ENCODE data around the gene AP5B1. TPM values are rescaled to one million over a fixed set of nuclear protein-coding genes. Genes with fewer than 3 reads are reported as not detected.
A peak's percentile ranks its signal among the peaks of the same experiment; 100 is the strongest.

The AP5B1 gene, protein sequence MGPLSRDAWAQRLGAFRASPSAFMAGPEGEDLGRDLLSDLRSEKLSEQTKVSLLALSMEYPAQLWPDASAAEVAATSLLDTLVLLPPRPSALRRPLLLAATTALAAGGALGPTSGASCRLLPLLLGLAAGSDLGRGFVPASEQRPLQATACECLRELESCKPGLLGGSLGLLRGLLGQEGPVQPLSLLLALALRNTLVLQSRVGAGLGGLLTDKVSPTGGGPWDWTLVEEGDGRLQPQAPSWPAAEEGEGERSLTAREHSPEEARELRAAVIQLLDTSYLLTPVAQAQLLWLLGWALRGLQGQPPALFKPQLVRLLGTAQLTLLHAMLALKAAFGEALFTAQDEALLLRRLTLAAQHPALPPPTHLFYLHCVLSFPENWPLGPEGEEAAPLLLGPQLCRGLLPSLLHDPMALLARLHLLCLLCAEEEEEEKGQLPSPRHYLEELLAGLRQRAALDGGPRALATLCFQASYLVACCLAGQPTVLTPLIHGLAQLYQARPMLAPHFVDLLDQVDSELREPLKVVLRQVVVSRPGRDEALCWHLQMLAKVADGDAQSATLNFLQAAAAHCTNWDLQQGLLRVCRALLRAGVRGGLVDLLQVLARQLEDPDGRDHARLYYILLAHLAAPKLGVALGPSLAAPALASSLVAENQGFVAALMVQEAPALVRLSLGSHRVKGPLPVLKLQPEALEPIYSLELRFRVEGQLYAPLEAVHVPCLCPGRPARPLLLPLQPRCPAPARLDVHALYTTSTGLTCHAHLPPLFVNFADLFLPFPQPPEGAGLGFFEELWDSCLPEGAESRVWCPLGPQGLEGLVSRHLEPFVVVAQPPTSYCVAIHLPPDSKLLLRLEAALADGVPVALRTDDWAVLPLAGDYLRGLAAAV
- total RNA-seq: 10 to 100 TPM in 1 of 2 donors, 1 to 10 TPM in 1; 8.6 to 35.5 TPM
- 10 to 100 TPM; 13.0 to 35.1 TPM for polyA plus RNA-seq
- long read RNA-seq, donor 1: 0 reads
- long read RNA-seq, donor 2: 0 reads
- long read RNA-seq, donor 3, full-length matches to known transcripts: 2 of 2 reads
- long read RNA-seq, donor 3, partial matches to known transcripts: 0 of 2 reads
- long read RNA-seq, donor 3, other reads (novel, unspliced or antisense): 0 of 2 reads
- long read RNA-seq, donor 4: 0 reads
- long read RNA-seq, donor 5, full-length matches to known transcripts: 2 of 2 reads
- long read RNA-seq, donor 5, partial matches to known transcripts: 0 of 2 reads
- long read RNA-seq, donor 5, other reads (novel, unspliced or antisense): 0 of 2 reads

DNA sequence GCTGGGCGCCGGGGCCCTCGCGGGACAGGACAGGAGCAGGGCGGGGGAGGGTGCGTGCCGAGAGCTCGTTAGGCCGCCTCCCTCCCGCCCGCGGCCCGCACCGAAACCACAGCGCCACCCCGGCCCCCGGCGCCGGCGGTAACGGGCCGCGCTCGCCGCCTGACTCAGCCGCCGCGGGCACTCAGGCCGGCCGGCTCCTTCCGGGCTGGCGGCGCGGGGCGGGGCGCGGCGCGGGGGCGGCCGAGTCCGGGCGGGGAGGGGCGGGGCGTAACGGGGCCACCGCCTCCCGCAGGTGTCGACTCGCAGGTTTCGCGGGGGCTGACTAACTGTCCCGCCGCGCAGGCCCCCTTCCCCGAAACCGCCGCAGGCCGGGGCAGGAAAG, at the start of gene AP5B1:
Gene AP5B1 (minus strand): TSS at position 207 of the 382 bp plus-strand sequence. CDS start 385 bp downstream, outside the sequence.
- peaks cover 0 to 10% (median 3%) of the 10 kb centered on the region in 5 donors for H3K4me1 ChIP-seq (ENCODE audit: control insufficient read depth in 5 of 5, insufficient read depth in 5 of 5, low read length in 5 of 5)
- H3K4me3 ChIP-seq: peak within 1 kb of the TSS; percentile 79
- H3K27ac ChIP-seq (ENCODE audit: low read depth in 1 of 2, low read length in 1 of 2): peak within 1 kb of the TSS; percentile 72 to 82
- peaks cover 0 to 24% (median 0%) of the 10 kb centered on the region in 4 donors for H3K36me3 ChIP-seq (ENCODE audit: control insufficient read depth in 4 of 4, insufficient read depth in 4 of 4, low read length in 4 of 4)
- TF ChIP-seq, protein P1, sequence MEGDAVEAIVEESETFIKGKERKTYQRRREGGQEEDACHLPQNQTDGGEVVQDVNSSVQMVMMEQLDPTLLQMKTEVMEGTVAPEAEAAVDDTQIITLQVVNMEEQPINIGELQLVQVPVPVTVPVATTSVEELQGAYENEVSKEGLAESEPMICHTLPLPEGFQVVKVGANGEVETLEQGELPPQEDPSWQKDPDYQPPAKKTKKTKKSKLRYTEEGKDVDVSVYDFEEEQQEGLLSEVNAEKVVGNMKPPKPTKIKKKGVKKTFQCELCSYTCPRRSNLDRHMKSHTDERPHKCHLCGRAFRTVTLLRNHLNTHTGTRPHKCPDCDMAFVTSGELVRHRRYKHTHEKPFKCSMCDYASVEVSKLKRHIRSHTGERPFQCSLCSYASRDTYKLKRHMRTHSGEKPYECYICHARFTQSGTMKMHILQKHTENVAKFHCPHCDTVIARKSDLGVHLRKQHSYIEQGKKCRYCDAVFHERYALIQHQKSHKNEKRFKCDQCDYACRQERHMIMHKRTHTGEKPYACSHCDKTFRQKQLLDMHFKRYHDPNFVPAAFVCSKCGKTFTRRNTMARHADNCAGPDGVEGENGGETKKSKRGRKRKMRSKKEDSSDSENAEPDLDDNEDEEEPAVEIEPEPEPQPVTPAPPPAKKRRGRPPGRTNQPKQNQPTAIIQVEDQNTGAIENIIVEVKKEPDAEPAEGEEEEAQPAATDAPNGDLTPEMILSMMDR (IDR thresholded peaks at IDR 0.05; ENCODE audit: control extremely low read depth, extremely low read depth): no peak
- H3K27me3 ChIP-seq (ENCODE audit: control insufficient read depth in 3 of 3, insufficient read depth in 3 of 3, low read length in 2 of 3): peaks cover 0 to 18% (median 12%) of the 10 kb centered on the region in 3 donors
- DNase-seq (peak; percentile 22 to 47 (median 44)), ATAC-seq (ENCODE audit: insufficient read depth, low FRiP score) (peak; percentile 79)
- WGBS, 2 donors: 0 to 1% methylated on average over 19 to 59 of the region's 59 CpGs
- H3K9ac ChIP-seq (ENCODE audit: insufficient read depth in 1 of 2, low read length in 2 of 2): no peak within 1 kb of the TSS
- H3K9me3 ChIP-seq (ENCODE audit: control insufficient read depth in 4 of 4, insufficient read depth in 3 of 4, low read length in 3 of 4): peaks cover 0 to 2% (median 0%) of the 10 kb centered on the region in 4 donors

DNA sequence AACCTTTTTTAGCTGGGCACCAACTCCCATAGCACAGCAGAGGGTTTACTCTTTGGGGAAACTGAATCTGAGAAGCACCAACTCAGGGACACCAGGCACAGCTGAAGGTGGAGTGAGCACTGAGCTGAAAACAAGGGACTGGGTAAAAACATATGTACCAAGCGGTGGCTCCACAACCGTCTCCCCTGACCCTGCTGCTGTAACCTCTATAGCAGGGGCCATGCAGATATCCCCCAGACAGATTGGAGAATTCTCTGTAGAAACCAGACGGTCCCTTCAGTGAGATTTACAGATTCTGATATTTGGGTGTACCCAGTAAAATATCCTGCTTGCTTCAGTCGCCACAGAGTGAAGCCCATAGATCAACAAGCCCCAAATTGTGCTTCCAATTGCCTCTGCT, 48.7 kb upstream of the AP5B1 start:
- Histone ChIP-seq H3K27ac (ENCODE audit: low read depth in 1 of 2, low read length in 1 of 2) (no peak overlapping the region), H3K9me3 (ENCODE audit: control insufficient read depth in 4 of 4, insufficient read depth in 3 of 4, low read length in 3 of 4) (peaks cover 0 to 2% (median 0%) of the 10 kb centered on the region in 4 donors), H3K27me3 (ENCODE audit: control insufficient read depth in 3 of 3, insufficient read depth in 3 of 3, low read length in 2 of 3) (no peaks in the 10 kb centered on the region), H3K4me3 (no peak overlapping the region), H3K36me3 (ENCODE audit: control insufficient read depth in 4 of 4, insufficient read depth in 4 of 4, low read length in 4 of 4) (no peaks in the 10 kb centered on the region), H3K4me1 (ENCODE audit: control insufficient read depth in 5 of 5, insufficient read depth in 5 of 5, low read length in 5 of 5) (peaks cover 0 to 12% (median 6%) of the 10 kb centered on the region in 5 donors), H3K9ac (ENCODE audit: insufficient read depth in 1 of 2, low read length in 2 of 2) (no peak overlapping the region)
- ATAC-seq (ENCODE audit: insufficient read depth, low FRiP score) (no peak), DNase-seq (no peak)
- TF ChIP-seq, protein P1 (IDR thresholded peaks at IDR 0.05; ENCODE audit: control extremely low read depth, extremely low read depth): no peak
- WGBS, 2 donors: 72 to 81% methylated on average over 4 of the region's 4 CpGs

DNA sequence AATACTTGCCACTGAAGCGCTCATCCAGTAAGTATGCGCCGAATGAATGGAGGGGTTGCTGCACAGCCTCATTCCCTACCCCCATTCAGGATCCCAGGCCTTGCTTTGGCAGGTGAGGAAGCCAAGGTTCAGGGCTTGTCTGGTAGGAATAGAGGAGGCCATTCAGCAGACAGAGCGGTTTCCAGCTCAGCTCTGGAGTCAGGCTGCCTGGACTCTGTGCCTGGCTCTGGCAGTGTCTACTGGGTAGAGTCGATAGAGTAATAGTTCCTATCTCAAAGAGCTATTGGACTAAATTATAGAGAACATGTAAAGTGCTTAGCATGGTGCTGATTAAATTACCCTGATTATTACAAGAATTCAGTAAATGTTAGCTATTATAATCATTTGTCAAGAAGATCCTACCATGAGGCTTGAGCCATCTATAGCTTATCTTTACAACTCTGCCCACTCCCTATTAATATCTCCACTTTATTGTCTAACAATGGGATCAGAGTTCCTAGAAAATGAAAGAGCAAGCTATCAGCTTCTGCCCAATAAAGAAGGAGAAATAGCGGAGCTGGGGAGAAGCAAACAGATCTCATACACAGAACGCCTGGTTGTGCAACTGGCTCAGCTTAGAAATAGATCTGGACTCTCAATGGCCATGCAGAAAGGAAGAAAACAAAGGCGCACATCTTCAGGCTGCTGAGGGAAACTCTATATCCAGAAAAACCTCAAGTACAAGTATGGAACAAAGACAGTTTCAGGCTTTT, 46.4 kb upstream of the AP5B1 start:
- DNase-seq: no peak
- H3K4me3 ChIP-seq: no peak overlapping the region
- TF ChIP-seq, protein P1 (IDR thresholded peaks at IDR 0.05; ENCODE audit: control extremely low read depth, extremely low read depth): no peak
- no peaks in the 10 kb centered on the region for H3K36me3 ChIP-seq (ENCODE audit: control insufficient read depth in 4 of 4, insufficient read depth in 4 of 4, low read length in 4 of 4)
- no peak overlapping the region for H3K9ac ChIP-seq (ENCODE audit: insufficient read depth in 1 of 2, low read length in 2 of 2)
- peaks cover 0 to 3% (median 0%) of the 10 kb centered on the region in 5 donors for H3K4me1 ChIP-seq (ENCODE audit: control insufficient read depth in 5 of 5, insufficient read depth in 5 of 5, low read length in 5 of 5)
- ATAC-seq (ENCODE audit: insufficient read depth, low FRiP score): no peak
- no peaks in the 10 kb centered on the region for H3K9me3 ChIP-seq (ENCODE audit: control insufficient read depth in 4 of 4, insufficient read depth in 3 of 4, low read length in 3 of 4)
- 84 to 85% methylated on average over 8 of the region's 8 CpGs for WGBS, 2 donors
- H3K27me3 ChIP-seq (ENCODE audit: control insufficient read depth in 3 of 3, insufficient read depth in 3 of 3, low read length in 2 of 3): no peaks in the 10 kb centered on the region
- no peak overlapping the region for H3K27ac ChIP-seq (ENCODE audit: low read depth in 1 of 2, low read length in 1 of 2)
